AG04450 (cell line): ENCODE measurements around the gene SLC12A1. TPM values are rescaled to one million over a fixed set of nuclear protein-coding genes. Genes with fewer than 3 reads are reported as not detected.

Experiments used
- CTCF ChIA-PET: fragments of 300-600, 350-600 bp; formaldehyde crosslinking; extraction: SDS; loops from one replicate; lab custom pipeline; 2022; ENCODE audit warnings: antibody characterized with exemption, inconsistent platforms; lab: Charles Lee
- POLR2A ChIA-PET: fragments of 350-600 bp; formaldehyde crosslinking; extraction: SDS; loops from one replicate; lab custom pipeline; 2021; ENCODE audit warnings: antibody characterized with exemption, inconsistent platforms; lab: Yijun Ruan, JAX
- DNase-seq: peaks from one replicate; pipeline ENCODE4 v3.0.0-alpha.2; 2011; ENCODE audit warnings: low read depth, low spot score
- H3K27ac ChIP-seq: one replicate; pipeline ENCODE4 v1.5.1; 2012; ENCODE audit warnings: low read depth, low read length, control low read depth
- H3K27me3 ChIP-seq: one replicate; pipeline ENCODE4 v1.6.0; 2012; ENCODE audit warnings: low read length; ENCODE audit not compliant: control insufficient read depth, insufficient read depth
- H3K4me3 ChIP-seq: 2 replicates; pipeline ENCODE4 v1.5.1; 2011; ENCODE audit warnings: mild to moderate bottlenecking, low read depth, low read length, control low read depth
- H3K9me3 ChIP-seq: 2 replicates; pipeline ENCODE4 v1.5.1; 2012; ENCODE audit warnings: low read length; ENCODE audit not compliant: control insufficient read depth, insufficient read depth
- CTCF ChIP-seq: IDR thresholded peaks from 2 replicates; pipeline ENCODE4 v1.5.1; 2011; ENCODE audit warnings: low read depth, low read length, control low read depth, inconsistent platforms
- polyA plus RNA-seq: library from polyadenylated mRNA; depleted of rRNA; stranded (reverse); fragments of >200 nt; gene quantifications from 2 replicates; pipeline ENCODE4 v1.2.3, GENCODE V29; 2011

Gene SLC12A1
- polyA plus RNA-seq, 1 experiment = not detected

- Histone ChIP-seq H3K4me3 (no peak overlapping the region), H3K9me3 (no peaks in the 10 kb centered on the region), H3K27me3 (peaks cover 8% of the 10 kb centered on the region), H3K27ac (no peak overlapping the region)
- ChIA-PET POLR2A (no interaction called here), CTCF (interaction anchor here (1.3 kb wide), 1 partner anchor 23 kb away, joined by 3 read pairs; no protein-coding TSS in a partner anchor)
- TF ChIP-seq CTCF = no peak
- no peak for DNase-seq
Observed at GRCh38 chr15:48292458-48292857, 86.4 kb downstream of the SLC12A1 start.

- TF ChIP-seq CTCF = no peak
- CTCF ChIA-PET = interaction anchor here (0.6 to 3.5 kb wide), 2 partner anchors 11 to 304 kb away, joined by 3 to 31 read pairs; no protein-coding TSS in a partner anchor
Observed at GRCh38 chr15:48297668-48298067, 91.6 kb downstream of the SLC12A1 start.

DNA sequence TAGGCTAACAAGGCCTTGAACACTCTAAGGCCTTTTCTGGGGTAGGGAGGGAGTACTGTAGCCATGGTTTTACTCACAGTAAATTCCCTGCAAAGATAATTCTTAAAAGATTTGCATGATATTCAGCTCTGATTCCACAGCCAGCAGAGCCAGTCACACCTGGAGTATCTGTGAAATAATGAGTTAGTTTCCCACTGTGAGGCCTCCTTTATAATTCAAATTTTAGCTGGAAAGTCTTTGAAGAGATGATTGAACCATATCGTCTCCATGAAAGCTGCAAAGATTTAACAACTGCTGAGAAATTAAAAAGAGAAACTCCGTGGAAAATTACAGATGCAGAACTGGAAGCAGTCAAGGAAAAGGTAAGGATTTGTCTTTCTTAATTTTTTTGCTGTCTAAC is 92.8 kb downstream of the SLC12A1 start:
- H3K27me3 ChIP-seq = peaks cover 16% of the 10 kb centered on the region
- POLR2A ChIA-PET = no interaction called here
- no peak for DNase-seq
- H3K27ac ChIP-seq = no peak overlapping the region
- CTCF ChIA-PET = interaction anchor here (3.5 kb wide), 1 partner anchor 12 kb away, joined by 31 read pairs; no protein-coding TSS in a partner anchor
- TF ChIP-seq CTCF = no peak
- H3K4me3 ChIP-seq = no peak overlapping the region
- no peaks in the 10 kb centered on the region for H3K9me3 ChIP-seq

More at GRCh38 chr15:48297668-48298067, 91.6 kb downstream of the SLC12A1 start:
- Histone ChIP-seq H3K4me3 (no peak overlapping the region), H3K27me3 (peaks cover 16% of the 10 kb centered on the region), H3K9me3 (no peaks in the 10 kb centered on the region), H3K27ac (no peak overlapping the region)
- no peak for DNase-seq
- POLR2A ChIA-PET = no interaction called here

DNA sequence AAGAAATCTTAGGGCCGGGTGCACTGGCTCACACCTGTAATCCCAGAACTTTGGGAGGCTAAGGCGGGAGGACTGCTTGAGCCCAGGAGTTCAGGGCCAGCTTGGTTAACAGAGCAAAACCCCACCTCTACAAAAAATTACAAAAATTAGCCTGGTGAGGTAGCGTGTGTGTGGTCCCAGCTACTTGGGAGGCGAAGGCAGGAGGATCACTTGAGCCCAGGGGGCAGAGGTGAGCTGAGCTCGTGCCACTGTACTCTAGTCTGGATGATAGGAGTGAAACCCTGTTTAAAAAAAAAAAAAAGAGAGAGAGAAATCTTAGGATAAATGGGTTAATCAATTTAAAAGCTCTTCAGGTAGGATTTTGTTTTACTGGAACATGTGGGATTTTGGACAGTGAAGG is 93.9 kb downstream of the SLC12A1 start:
- DNase-seq = no peak
- no peak for TF ChIP-seq CTCF
- POLR2A ChIA-PET = no interaction called here
- Histone ChIP-seq H3K27me3 (peaks cover 16% of the 10 kb centered on the region), H3K27ac (no peak overlapping the region), H3K9me3 (no peaks in the 10 kb centered on the region), H3K4me3 (no peak overlapping the region)
- CTCF ChIA-PET = interaction anchor here (0.6 to 1.3 kb wide), 2 partner anchors 15 to 338 kb away, joined by 3 to 9 read pairs; no protein-coding TSS in a partner anchor

DNA sequence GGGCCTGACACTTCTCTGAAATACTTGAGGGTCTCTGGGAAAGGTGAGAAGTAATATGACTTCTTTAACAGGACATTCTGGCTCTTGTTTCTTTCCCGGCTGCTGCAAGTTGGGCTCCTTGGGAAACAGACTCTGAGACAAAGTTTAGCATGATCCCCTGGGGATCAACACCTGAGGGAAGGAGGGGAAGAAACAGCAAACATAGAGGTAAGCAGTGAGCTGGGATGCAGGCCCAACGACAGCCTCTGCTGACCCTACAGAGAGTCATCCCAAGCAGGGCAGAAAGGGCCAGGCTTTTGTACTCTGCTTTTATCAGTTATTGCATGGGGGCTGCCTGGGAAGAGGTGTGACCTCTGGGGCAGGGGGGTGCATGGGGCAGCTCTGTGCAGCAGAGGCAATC is 98.3 kb downstream of the SLC12A1 start:
- Histone ChIP-seq H3K4me3 (no peak overlapping the region), H3K9me3 (no peaks in the 10 kb centered on the region), H3K27me3 (peaks cover 10% of the 10 kb centered on the region), H3K27ac (no peak overlapping the region)
- TF ChIP-seq CTCF = no peak
- CTCF ChIA-PET = no interaction called here
- POLR2A ChIA-PET = no interaction called here
- no peak for DNase-seq
